Stimulated activated CD4-positive, alpha-beta T cell treated with anti-CD3 and anti-CD28 coated beads, Interleukin-4, amount 100 ng/mL, for 4 hours (primary cell): ENCODE data around the gene AKAP9.
"Not testable (repeated sequence)": the region's sequence is repeated elsewhere in the genome, so short reads cannot be mapped to it uniquely, and the experiment has no call there.

Experiments used
- DNase-seq, 2 experiments: peaks; one replicate each; pipeline ENCODE4 v3.0.0-alpha.2; 2020

Gene AKAP9

DNA sequence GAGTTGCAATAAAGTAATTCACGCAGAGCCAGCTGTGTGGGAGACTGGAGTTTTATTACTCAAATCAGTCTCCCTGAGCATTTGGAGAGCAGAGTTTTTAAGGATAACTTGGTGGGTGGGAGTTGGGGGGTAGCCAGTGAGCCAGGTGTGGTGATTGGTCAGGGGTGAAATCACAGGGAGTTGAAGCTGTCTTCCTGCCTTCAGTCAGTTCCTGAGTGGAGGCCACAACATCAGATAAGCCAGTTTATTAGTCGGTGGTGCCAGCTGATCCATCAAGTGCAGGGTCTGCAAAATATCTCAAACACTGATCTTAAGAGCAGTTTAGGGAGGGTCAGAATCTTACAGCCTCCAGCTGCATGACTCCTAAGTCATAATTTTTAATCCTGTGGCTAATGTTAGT is 196.9 kb downstream of the AKAP9 start:
- DNase-seq = no peak

DNA sequence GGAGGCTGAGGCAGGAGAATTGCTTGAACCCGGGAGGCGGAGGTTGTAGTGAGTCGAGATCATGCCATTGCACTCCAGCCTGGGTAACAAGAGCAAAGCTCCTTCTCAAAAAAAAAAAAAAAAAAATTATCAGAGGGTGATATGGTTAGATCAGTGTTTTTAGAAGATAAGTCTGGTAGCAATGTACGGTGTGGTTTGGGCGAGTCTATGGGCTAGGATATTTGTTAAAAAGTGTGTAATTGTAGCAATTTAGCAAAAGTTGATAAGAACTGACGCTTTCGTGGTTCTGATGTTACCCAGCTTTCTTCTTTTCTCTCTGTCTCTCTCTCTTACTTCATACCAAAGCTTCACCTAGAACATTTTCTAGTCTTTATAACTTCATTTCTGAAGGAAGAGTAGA is 200.5 kb downstream of the AKAP9 start:
- no peak for DNase-seq

DNA sequence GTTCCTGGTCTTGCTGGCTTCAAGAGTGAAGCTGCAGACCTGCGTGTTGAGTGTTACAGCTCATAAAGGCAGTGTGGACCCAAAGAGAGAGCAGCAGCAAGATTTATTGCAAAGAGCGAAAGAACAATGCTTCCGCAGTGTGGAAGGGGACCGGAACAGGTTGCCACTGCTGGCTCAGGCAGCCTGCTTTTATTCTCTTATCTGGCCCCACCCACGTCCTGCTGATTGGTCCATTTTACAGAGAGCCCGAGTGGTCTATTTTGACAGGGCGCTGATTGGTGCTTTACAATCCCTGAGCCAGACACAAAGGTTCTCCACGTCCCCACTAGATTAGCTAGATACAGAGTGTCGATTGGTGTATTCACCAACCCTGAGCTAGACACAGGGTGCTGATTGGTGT is 202.1 kb downstream of the AKAP9 start:
- DNase-seq = not testable (repeated sequence)

DNA sequence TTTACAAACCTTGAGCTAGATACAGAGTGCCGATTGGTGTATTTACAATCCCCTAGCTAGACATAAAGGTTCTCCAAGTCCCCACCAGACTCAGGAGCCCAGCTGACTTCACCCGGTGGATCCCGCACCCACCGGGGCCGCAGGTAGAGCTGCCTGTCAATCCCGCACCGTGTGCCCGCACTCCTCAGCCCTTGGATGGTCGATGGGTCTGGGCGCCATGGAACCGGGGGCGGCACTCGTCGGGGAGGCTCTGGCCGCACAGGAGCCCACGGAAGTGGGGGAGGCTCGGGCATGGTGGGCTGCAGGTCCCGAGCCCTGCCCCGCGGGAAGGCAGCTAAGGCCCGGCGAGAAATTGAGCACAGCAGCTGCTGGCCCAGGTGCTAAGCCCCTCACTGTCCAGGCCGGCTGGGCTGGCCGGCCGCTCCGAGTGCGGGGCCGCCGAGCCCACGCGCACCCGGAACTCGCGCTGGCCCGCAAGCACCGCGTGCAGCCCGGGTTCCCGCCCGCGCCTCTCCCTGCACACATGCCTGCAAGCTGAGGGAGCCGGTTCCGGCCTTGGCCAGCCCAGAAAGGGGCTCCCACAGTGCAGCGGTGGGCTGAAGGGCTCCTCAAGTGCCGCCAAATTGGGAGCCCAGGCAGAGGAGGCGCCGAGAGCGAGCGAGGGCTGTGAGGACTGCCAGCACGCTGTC is 202.7 kb downstream of the AKAP9 start:
- DNase-seq = not testable (repeated sequence)

DNA sequence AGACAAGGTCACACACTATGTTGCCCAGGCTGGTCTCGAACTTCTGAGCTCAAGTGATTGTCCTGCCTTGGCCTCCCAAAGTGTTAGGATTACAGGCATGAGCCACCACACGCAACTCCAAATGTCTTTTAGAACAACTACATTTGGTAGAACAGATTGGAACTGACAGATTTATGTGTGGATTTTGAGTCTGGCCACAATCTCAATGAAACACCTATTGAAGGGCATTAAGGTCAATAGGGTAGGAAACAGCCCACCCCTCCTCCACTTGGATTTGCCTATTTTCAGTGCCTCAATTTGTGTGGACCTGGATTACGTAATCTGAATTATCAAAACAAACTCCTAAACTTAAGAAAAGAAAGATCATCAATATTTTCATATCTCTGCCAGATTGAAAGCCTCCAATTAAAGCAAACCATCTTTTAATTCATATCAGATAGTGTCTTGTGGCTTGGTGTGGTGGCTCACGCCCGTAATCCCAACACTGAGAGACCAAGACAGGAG is 209.1 kb downstream of the AKAP9 start:
- no peak for DNase-seq

DNA sequence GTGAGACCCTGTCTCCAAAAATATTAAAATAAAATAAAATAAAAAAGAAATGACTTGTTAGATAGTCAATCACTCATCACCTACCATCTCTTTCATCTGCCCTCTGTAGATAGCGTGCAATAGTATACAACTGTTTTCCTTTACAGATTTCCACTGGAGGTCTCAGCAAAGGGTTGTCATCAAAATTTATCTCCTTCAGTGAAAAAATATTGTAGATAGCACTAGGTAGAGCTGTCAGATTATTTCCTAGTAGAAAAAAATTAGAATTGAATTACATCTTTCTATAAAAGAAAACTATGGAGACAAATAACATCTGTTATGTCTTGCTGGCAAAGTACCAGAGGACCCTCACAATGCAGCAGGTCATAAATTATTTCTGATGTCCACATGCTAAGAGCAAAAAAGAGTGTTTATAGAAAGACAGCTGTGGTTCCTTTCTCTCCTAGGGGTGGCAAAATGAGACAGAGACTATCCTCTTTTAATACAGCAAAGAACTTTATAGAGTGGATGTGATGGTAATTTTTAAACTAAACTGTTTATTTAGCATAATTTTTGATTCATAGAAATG is 209.9 kb downstream of the AKAP9 start:
- no peak for DNase-seq

DNA sequence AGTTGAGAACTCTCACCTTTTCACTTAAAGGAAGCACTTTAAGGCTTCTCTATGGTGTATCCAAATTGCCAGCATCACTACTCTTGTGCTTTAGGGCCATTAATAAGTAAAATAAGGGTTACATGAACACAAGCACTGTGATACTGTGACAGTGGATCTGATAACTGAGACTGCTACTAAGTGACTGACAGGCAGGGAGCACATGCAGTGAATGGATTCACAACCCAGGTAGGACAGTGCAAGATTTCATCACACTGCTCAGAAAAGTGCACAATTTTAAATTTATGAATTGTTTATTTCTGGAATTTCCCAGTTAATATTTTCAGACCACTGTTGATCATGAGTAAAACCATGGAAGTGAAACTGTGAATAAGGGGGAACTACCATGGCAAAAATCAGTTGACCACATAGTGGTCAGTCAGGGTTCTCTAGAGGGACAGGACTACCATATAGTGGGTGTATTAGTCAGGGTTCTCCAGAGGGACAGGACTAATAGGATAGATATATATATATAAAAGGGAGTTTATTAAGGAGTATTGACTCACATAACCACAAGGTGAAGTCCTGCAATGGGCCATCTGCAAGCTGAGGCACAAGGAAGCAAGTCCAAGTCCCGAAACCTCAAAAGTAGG is 214.6 kb downstream of the AKAP9 start:
- DNase-seq = no peak

DNA sequence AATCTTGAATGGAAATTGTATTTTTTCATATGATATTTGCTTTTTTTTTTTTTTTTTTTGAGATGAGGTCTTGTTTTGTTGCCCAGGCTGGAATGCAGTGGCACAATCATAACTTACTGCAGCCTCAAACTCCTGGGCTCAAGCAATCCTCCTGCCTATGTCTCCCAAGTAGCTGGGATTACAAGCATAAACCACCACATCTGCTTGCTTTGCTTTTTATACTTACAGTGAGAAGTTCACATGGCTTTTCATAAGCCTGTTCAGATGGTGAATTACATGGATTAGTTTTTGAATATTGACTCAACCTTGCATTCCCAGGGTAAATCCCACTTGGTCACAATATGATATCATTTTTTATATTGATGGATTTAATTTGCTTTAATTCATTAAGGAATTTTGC is 216.3 kb downstream of the AKAP9 start:
- DNase-seq = no peak

DNA sequence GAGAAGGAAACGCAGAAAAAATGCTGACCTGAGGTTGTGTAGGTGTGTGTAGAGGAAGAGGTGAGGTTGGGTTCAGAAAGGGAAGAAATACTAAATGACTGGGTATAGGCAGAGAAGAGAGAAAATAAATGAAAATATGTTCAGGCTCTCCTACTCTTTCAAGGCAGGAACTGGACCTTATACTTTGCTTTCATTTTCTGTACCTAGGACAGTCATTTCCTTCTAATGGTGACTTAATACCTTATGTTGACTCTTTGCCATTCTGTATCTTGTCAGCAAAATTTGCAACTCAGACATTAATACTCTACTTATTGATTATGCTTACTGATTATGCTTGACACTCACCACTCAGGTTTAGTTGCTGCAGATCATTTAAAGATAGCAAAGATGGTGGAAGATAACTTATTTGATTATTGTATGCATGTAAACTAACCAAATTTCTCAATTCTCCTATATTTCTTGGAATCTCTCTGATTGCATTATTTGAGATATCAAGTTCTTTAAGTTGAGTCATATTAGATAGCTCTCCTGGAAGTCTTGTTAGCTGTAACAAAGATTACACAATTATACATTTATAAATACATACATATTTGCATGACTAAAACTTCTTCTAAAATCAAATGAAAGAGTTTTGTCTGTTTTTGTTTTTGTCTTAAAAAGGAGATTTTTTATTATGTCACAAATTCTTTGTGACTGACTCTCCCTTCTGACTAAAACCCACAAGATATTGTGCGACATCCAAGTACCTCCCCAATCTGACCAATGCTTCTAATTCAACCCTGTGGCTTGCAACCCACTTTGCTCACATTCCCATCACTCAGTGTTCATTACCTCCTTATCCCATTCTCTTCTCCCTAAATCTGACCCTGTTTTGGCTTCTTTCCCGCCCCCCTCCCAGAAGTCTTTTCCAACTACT is 218.3 kb downstream of the AKAP9 start:
- DNase-seq = no peak
